ENCODE results near the gene CGB5.

The CGB5 gene

GRCh38 chr19:49004964-49005614 is 38.6 kb upstream of the CGB5 start:
- TF ChIP-seq, protein P1, sequence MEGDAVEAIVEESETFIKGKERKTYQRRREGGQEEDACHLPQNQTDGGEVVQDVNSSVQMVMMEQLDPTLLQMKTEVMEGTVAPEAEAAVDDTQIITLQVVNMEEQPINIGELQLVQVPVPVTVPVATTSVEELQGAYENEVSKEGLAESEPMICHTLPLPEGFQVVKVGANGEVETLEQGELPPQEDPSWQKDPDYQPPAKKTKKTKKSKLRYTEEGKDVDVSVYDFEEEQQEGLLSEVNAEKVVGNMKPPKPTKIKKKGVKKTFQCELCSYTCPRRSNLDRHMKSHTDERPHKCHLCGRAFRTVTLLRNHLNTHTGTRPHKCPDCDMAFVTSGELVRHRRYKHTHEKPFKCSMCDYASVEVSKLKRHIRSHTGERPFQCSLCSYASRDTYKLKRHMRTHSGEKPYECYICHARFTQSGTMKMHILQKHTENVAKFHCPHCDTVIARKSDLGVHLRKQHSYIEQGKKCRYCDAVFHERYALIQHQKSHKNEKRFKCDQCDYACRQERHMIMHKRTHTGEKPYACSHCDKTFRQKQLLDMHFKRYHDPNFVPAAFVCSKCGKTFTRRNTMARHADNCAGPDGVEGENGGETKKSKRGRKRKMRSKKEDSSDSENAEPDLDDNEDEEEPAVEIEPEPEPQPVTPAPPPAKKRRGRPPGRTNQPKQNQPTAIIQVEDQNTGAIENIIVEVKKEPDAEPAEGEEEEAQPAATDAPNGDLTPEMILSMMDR (IDR thresholded peaks at IDR 0.05; ENCODE audit: poor library complexity, severe bottlenecking): no peak
- Histone ChIP-seq H3K4me1 (ENCODE audit: insufficient read depth, poor library complexity, severe bottlenecking) (no peaks in the 10 kb centered on the region), H3K9me3 (ENCODE audit: severe bottlenecking) (no peaks in the 10 kb centered on the region), H3K27ac (ENCODE audit: poor library complexity, severe bottlenecking) (no peak overlapping the region), H3K4me3 (ENCODE audit: severe bottlenecking) (no peak overlapping the region), H3K36me3 (ENCODE audit: low read depth) (peaks cover 79% of the 10 kb centered on the region), H3K27me3 (ENCODE audit: insufficient read depth, poor library complexity, severe bottlenecking) (no peaks in the 10 kb centered on the region)
- ATAC-seq (ENCODE audit: low read depth): no peak
- DNase-seq (ENCODE audit: low spot score): no peak

DNA sequence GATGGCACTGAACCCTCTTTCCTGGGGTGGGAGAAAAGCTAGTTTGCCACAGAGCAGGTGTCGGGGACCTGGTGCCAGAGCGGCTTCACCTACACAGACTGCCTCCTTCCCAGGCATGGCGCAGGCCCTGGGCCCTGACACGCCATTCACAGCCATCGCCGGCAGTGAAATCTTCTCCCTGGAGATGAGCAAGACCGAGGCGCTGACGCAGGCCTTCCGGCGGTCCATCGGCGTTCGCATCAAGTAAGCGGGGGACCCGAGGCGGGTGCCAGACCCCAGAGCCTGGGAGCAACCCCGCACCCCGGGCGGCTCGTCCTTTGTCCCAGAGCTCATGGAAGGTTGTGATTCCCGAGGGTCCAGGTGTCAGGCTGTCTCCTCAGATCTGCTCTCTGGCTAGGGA is 36.7 kb upstream of the CGB5 start:
- Histone ChIP-seq H3K4me3 (ENCODE audit: severe bottlenecking) (no peak overlapping the region), H3K9me3 (ENCODE audit: severe bottlenecking) (no peaks in the 10 kb centered on the region), H3K36me3 (ENCODE audit: low read depth) (peaks cover 81% of the 10 kb centered on the region), H3K27me3 (ENCODE audit: insufficient read depth, poor library complexity, severe bottlenecking) (no peaks in the 10 kb centered on the region), H3K4me1 (ENCODE audit: insufficient read depth, poor library complexity, severe bottlenecking) (no peaks in the 10 kb centered on the region), H3K27ac (ENCODE audit: poor library complexity, severe bottlenecking) (no peak overlapping the region)
- DNase-seq (ENCODE audit: low spot score) (no peak), ATAC-seq (ENCODE audit: low read depth) (no peak)
- TF ChIP-seq, protein P1 (IDR thresholded peaks at IDR 0.05; ENCODE audit: poor library complexity, severe bottlenecking): no peak

- Histone ChIP-seq H3K36me3 (ENCODE audit: low read depth) (peaks cover 67% of the 10 kb centered on the region), H3K4me1 (ENCODE audit: insufficient read depth, poor library complexity, severe bottlenecking) (no peaks in the 10 kb centered on the region), H3K27ac (ENCODE audit: poor library complexity, severe bottlenecking) (no peak overlapping the region), H3K4me3 (ENCODE audit: severe bottlenecking) (no peak overlapping the region), H3K9me3 (ENCODE audit: severe bottlenecking) (no peaks in the 10 kb centered on the region), H3K27me3 (ENCODE audit: insufficient read depth, poor library complexity, severe bottlenecking) (no peaks in the 10 kb centered on the region)
- no peak for DNase-seq (ENCODE audit: low spot score)
- TF ChIP-seq, protein P1 (IDR thresholded peaks at IDR 0.05; ENCODE audit: poor library complexity, severe bottlenecking): no peak
- no peak for ATAC-seq (ENCODE audit: low read depth)
Observed at GRCh38 chr19:49009828-49010227, 33.8 kb upstream of the CGB5 start.

DNA sequence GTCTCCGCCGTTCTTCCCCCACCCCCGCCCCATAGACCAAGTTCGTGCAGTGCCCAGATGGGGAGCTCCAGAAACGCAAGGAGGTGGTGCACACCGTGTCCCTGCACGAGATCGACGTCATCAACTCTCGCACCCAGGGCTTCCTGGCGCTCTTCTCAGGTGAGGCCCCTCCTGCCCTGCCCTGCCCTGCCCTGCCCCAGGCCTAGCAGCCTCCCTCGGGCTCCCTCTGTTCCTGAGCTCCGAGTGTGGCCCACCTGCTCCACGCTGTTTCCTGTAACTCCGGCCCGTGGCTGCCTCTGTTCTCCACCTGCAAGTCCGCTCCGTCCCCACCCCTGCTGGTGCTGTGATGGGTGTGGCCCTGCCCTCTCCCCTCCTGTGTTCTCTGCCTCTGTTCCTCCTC is 33.2 kb upstream of the CGB5 start:
- Histone ChIP-seq H3K36me3 (ENCODE audit: low read depth) (peaks cover 67% of the 10 kb centered on the region), H3K27me3 (ENCODE audit: insufficient read depth, poor library complexity, severe bottlenecking) (no peaks in the 10 kb centered on the region)
- TF ChIP-seq, protein P1 (IDR thresholded peaks at IDR 0.05; ENCODE audit: poor library complexity, severe bottlenecking): no peak

GRCh38 chr19:49011194-49011593 is 32.5 kb upstream of the CGB5 start:
- DNase-seq (ENCODE audit: low spot score): no peak
- H3K4me1 ChIP-seq (ENCODE audit: insufficient read depth, poor library complexity, severe bottlenecking): no peaks in the 10 kb centered on the region
- ATAC-seq (ENCODE audit: low read depth): no peak
- H3K27me3 ChIP-seq (ENCODE audit: insufficient read depth, poor library complexity, severe bottlenecking): no peaks in the 10 kb centered on the region
- TF ChIP-seq, protein P1 (IDR thresholded peaks at IDR 0.05; ENCODE audit: poor library complexity, severe bottlenecking): no peak
- no peaks in the 10 kb centered on the region for H3K9me3 ChIP-seq (ENCODE audit: severe bottlenecking)
- no peak overlapping the region for H3K27ac ChIP-seq (ENCODE audit: poor library complexity, severe bottlenecking)
- H3K4me3 ChIP-seq (ENCODE audit: severe bottlenecking): no peak overlapping the region
- peaks cover 63% of the 10 kb centered on the region for H3K36me3 ChIP-seq (ENCODE audit: low read depth)

More for the DNA sequence above, 33.2 kb upstream of the CGB5 start:
- Histone ChIP-seq H3K4me3 (ENCODE audit: severe bottlenecking) (no peak overlapping the region), H3K27ac (ENCODE audit: poor library complexity, severe bottlenecking) (no peak overlapping the region), H3K9me3 (ENCODE audit: severe bottlenecking) (no peaks in the 10 kb centered on the region), H3K4me1 (ENCODE audit: insufficient read depth, poor library complexity, severe bottlenecking) (no peaks in the 10 kb centered on the region)
- ATAC-seq (ENCODE audit: low read depth) (no peak), DNase-seq (ENCODE audit: low spot score) (no peak)

All from RWPE2 (cell line).